Tibial nerve (tissue), 4 donors: ENCODE data around the gene RCSD1. TPM values are rescaled to one million over a fixed set of nuclear protein-coding genes. Genes with fewer than 3 reads are reported as not detected.

Experiments
- DNase-seq, 2 donors: peaks; one replicate each; pipeline ENCODE4 v3.0.0-alpha.2; 2019; ENCODE audit warnings: low spot score in 2 of 2
- H3K27ac ChIP-seq, 4 donors: fragments of 200-600 bp; sonication (generic) in 3 of 4; one replicate each; pipeline ENCODE4 v1.5.1; 2017 to 2019; ENCODE audit warnings: mild to moderate bottlenecking in 1 of 4
- H3K27me3 ChIP-seq, 2 donors: fragments of 200-600 bp; sonication (generic) in 1 of 2; one replicate each; pipeline versions ENCODE4 v1.5.1 to v1.6.0; 2017 to 2019
- H3K36me3 ChIP-seq, 3 donors: fragments of 200-600 bp; sonication (generic); one replicate each; pipeline ENCODE4 v1.5.1; 2018 to 2019
- H3K4me1 ChIP-seq, 4 donors: fragments of 200-600 bp; sonication (generic) in 3 of 4; one replicate each; pipeline ENCODE4 v1.5.1; 2017 to 2019
- H3K4me3 ChIP-seq, 4 donors: fragments of 200-600 bp; sonication (generic) in 3 of 4; one replicate each; pipeline ENCODE4 v1.5.1; 2017 to 2019; ENCODE audit warnings: mild to moderate bottlenecking in 1 of 4, moderate library complexity in 1 of 4
- H3K9me3 ChIP-seq, 4 donors: fragments of 200-600 bp; sonication (generic) in 3 of 4; one replicate each; pipeline ENCODE4 v1.5.1; 2017 to 2019
- EP300 ChIP-seq, 2 donors: sonication (generic); formaldehyde crosslinking; IDR thresholded peaks; one replicate each; pipeline ENCODE4 v1.6.1; 2017; ENCODE audit warnings: antibody characterized with exemption in 2 of 2, mild to moderate bottlenecking in 1 of 2
- POLR2A ChIP-seq, 2 donors: fragments of 450-650 bp; IDR thresholded peaks; one replicate each; pipeline ENCODE4 v1.6.1; 2017; ENCODE audit warnings: antibody characterized with exemption in 2 of 2, mild to moderate bottlenecking in 2 of 2, moderate library complexity in 2 of 2
- WGBS, 2 donors: methylation state at CpG; one replicate each; pipeline ENCODE4 v1.1.5; 2018; 5-methylcytosine and 5-hydroxymethylcytosine counted together
- total RNA-seq, 4 donors: library from RNA; depleted of rRNA; stranded (reverse); fragments of >200 nt; gene quantifications; one replicate each; pipeline ENCODE4 v1.1.0, GENCODE V29; 2016
- TF ChIP-seq, protein P1 (sequence below), 5 experiments: fragments of 200-600 bp in 3 of 5; fragments of 450-650 bp in 2 of 5; sonication (generic) in 3 of 5; IDR thresholded peaks; one replicate each; pipeline ENCODE4 v1.5.1; 2016 to 2019; ENCODE audit warnings: antibody characterized with exemption in 5 of 5, mild to moderate bottlenecking in 3 of 5, moderate library complexity in 2 of 5

RCSD1 gene
- total RNA-seq, 4 donors from 2014 or later, result 10.0 to 17.7 (median 12.9) TPM

DNA sequence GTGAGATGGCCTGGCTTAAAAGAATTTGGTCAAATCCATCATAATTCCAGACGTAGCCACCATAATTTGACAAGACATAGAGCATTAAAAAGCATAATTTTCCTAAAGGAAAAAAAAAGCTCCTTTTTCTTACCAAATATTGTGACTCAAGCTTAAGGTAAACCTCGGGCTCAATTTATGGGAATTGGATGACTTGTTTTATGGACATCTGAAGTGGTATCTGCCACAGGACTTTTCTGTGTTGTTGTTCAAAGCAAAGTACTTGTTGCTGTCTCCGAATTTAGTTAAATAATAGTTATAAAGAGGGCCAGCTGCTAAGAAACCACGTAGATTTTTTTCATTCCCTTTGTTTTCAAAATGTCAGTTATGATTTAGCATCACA, 92.8 kb downstream of the RCSD1 start:
- Histone ChIP-seq H3K27ac (peak overlapping the region in 2 of 4 donors; percentile 85 to 86), H3K4me3 (peak overlapping the region; percentile 75 to 96 (median 88)), H3K9me3 (no peaks in the 10 kb centered on the region), H3K4me1 (peaks cover 0 to 49% (median 11%) of the 10 kb centered on the region in 4 donors), H3K27me3 (no peaks in the 10 kb centered on the region), H3K36me3 (no peaks in the 10 kb centered on the region)
- no peak for DNase-seq
- TF ChIP-seq POLR2A (IDR thresholded peaks at IDR 0.05) (no peak), EP300 (IDR thresholded peaks at IDR 0.05) (no peak)
- TF ChIP-seq, protein P1, sequence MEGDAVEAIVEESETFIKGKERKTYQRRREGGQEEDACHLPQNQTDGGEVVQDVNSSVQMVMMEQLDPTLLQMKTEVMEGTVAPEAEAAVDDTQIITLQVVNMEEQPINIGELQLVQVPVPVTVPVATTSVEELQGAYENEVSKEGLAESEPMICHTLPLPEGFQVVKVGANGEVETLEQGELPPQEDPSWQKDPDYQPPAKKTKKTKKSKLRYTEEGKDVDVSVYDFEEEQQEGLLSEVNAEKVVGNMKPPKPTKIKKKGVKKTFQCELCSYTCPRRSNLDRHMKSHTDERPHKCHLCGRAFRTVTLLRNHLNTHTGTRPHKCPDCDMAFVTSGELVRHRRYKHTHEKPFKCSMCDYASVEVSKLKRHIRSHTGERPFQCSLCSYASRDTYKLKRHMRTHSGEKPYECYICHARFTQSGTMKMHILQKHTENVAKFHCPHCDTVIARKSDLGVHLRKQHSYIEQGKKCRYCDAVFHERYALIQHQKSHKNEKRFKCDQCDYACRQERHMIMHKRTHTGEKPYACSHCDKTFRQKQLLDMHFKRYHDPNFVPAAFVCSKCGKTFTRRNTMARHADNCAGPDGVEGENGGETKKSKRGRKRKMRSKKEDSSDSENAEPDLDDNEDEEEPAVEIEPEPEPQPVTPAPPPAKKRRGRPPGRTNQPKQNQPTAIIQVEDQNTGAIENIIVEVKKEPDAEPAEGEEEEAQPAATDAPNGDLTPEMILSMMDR (IDR thresholded peaks at IDR 0.05), result no peak
- 13 to 19% methylated on average over 4 of the region's 4 CpGs for WGBS, 2 donors

DNA sequence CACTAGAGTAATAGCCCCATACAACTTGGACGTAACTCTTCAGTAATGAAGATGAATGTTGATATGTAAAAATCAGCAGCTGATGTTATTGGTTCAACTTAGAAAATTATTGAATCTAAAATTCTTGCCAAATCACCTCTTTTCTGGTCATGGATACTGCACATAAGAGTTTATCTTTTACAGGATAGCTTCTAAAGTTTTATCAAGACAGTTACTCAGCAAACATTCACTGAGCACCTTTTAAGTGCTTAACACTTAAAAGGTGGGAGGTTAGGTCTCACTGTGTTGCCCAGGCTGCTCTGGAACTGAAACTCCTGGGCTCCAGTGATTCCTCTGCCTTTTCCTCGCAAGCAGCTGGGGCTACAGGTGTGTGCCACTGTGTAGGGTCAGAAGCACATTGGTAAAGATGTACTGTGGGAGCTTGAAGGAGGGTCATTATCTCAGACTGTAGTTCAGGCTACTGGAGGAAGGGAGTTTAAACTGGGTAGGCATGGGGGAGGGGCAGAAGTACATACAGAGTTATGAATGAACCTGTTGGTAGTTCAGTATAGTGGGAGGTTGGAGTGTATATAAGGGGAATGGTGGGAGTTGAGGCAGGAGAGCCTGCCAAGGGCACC, 93.8 kb downstream of the RCSD1 start:
- Histone ChIP-seq H3K27me3 (no peaks in the 10 kb centered on the region), H3K36me3 (no peaks in the 10 kb centered on the region), H3K4me1 (peaks cover 0 to 52% (median 11%) of the 10 kb centered on the region in 4 donors), H3K27ac (peak overlapping the region in 1 of 4 donors; percentile 86), H3K4me3 (peak overlapping the region in 1 of 4 donors; percentile 82), H3K9me3 (no peaks in the 10 kb centered on the region)
- DNase-seq, result no peak
- WGBS, 2 donors, result 77 to 94% methylated on average over 2 of the region's 2 CpGs
- TF ChIP-seq EP300 (IDR thresholded peaks at IDR 0.05) (no peak), POLR2A (IDR thresholded peaks at IDR 0.05) (no peak)
- TF ChIP-seq, protein P1 (IDR thresholded peaks at IDR 0.05), result no peak

DNA sequence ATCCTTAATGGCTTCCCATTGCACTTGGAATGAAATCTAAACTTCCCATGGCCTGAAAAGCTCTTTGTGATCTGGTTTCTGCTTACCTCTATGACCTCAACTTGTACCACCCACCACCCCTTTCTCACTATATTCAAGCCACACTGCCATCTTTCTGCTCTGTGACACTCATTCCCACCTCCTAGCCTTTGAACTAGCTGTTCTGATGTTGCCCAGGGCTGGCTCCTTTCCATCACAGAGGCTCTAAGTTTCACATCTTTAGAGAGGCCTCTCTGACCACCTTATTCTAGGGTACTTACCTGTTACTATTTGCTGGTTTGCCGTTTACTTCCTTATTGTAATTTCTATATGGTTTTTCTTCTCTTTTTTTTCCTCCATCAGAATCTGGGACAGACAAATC, 96.0 kb downstream of the RCSD1 start:
- Histone ChIP-seq H3K36me3 (no peaks in the 10 kb centered on the region), H3K4me3 (no peak overlapping the region), H3K27me3 (no peaks in the 10 kb centered on the region), H3K4me1 (peaks cover 0 to 43% (median 11%) of the 10 kb centered on the region in 4 donors), H3K27ac (peak overlapping the region in 1 of 4 donors; percentile 11), H3K9me3 (no peaks in the 10 kb centered on the region)
- no peak for DNase-seq
- TF ChIP-seq, protein P1 (IDR thresholded peaks at IDR 0.05), result no peak
- TF ChIP-seq POLR2A (IDR thresholded peaks at IDR 0.05) (no peak), EP300 (IDR thresholded peaks at IDR 0.05) (no peak)
- WGBS, 2 donors, result 66 to 69% methylated on average over 1 of the region's 1 CpG

DNA sequence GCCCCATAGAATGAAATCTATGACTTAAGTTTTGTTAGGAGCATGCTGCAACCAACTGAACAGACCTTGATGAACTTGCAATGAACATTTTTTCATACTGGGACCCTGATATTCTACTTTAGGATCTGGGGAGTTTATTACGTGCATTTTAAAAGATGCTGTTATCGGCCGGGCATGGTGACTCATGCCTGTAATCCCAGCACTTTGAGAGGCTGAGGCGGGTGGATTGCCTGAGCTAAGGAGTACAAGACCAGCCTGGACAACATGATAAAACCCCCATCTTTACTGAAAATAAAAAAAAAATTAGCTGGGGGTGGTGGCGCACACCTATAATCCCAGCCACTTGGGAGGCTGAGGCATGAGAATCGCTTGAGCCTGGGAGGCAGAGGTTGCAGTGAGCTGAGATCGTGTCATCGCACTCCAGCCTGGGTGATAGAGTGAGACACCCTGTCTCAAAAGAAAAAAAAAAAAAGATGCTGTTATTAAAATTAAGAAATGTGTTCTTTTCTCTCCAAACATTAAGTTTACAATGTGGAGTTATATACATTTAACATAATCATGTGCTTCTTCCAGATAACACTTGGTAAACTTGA, 98.9 kb downstream of the RCSD1 start:
- Histone ChIP-seq H3K9me3 (no peaks in the 10 kb centered on the region), H3K36me3 (no peaks in the 10 kb centered on the region), H3K4me1 (peaks cover 0 to 31% (median under 1%) of the 10 kb centered on the region in 4 donors), H3K27me3 (no peaks in the 10 kb centered on the region), H3K27ac (no peak overlapping the region), H3K4me3 (no peak overlapping the region)
- 93 to 95% methylated on average over 8 of the region's 8 CpGs for WGBS, 2 donors
- TF ChIP-seq POLR2A (IDR thresholded peaks at IDR 0.05), result no peak
- TF ChIP-seq, protein P1 (IDR thresholded peaks at IDR 0.05), result no peak
- no peak for TF ChIP-seq EP300 (IDR thresholded peaks at IDR 0.05)
- DNase-seq, result no peak

DNA sequence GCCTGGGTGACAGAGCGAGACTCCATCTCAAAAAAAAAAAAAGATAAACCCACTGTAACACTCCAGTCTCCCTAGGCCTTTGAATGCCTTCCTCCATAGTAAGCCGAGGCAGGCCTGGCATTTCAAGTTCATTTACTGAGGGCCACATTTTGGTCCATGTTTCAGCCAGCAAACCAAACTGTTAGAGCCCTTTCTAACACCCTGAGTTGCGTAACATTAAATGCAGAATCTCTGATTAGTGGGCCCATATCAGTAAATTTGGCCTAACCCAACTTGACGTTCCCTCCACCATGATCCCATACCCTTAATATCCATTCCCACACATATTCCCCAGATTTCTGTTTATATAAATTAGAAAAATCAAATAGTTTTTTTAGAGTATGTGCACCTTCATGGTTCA, 104.2 kb downstream of the RCSD1 start:
- Histone ChIP-seq H3K9me3 (no peaks in the 10 kb centered on the region), H3K4me1 (no peaks in the 10 kb centered on the region), H3K36me3 (no peaks in the 10 kb centered on the region), H3K27me3 (no peaks in the 10 kb centered on the region), H3K27ac (no peak overlapping the region), H3K4me3 (no peak overlapping the region)
- WGBS, 2 donors, result 95 to 96% methylated on average over 4 of the region's 4 CpGs
- no peak for TF ChIP-seq POLR2A (IDR thresholded peaks at IDR 0.05)
- no peak for DNase-seq
